CD14-positive monocyte (primary cell): ENCODE measurements around the gene SBF2. TPM values are rescaled to one million over a fixed set of nuclear protein-coding genes. Genes with fewer than 3 reads are reported as not detected.

Experiments used
- DNase-seq, 3 donors: peaks; one replicate each; pipeline ENCODE4 v3.0.0-alpha.2; 2011 to 2022
- H2AFZ ChIP-seq: 2 replicates; pipeline ENCODE4 v1.6.0; 2012; ENCODE audit warnings: mild to moderate bottlenecking, low read depth, low read length, inconsistent platforms; ENCODE audit not compliant: insufficient read depth, poor library complexity, severe bottlenecking
- H3K27ac ChIP-seq, 2 donors: 1 replicate in 1 of 2; 2 replicates in 1 of 2; pipeline ENCODE4 v1.5.1; 2012 to 2013; ENCODE audit warnings: low read length in 2 of 2, control low read depth in 1 of 2, inconsistent platforms in 1 of 2, low read depth in 1 of 2, mild to moderate bottlenecking in 1 of 2
- H3K27me3 ChIP-seq, 2 donors: one replicate each; pipeline versions ENCODE4 v1.6.0 to v1.6.1; 2011 to 2013; ENCODE audit warnings: low read length in 2 of 2; ENCODE audit not compliant: control insufficient read depth in 2 of 2, insufficient read depth in 2 of 2
- H3K36me3 ChIP-seq, 2 donors: replicated peaks in 1 of 2; 1 replicate in 1 of 2; 2 replicates in 1 of 2; pipeline versions ENCODE4 v1.5.1 to v1.6.1; 2012 to 2013; ENCODE audit warnings: low read length in 2 of 2, control low read depth in 1 of 2, inconsistent platforms in 1 of 2, mild to moderate bottlenecking in 1 of 2; ENCODE audit not compliant: insufficient read depth in 2 of 2, control insufficient read depth in 1 of 2
- H3K4me1 ChIP-seq, 2 donors: 1 replicate in 1 of 2; 2 replicates in 1 of 2; pipeline versions ENCODE4 v1.5.1 to v1.6.1; 2012 to 2013; ENCODE audit warnings: low read length in 2 of 2, control low read depth in 1 of 2, inconsistent platforms in 1 of 2, mild to moderate bottlenecking in 1 of 2, moderate library complexity in 1 of 2; ENCODE audit not compliant: insufficient read depth in 2 of 2, control insufficient read depth in 1 of 2
- H3K4me2 ChIP-seq: replicated peaks from 2 replicates; pipeline ENCODE3; 2012; ENCODE audit warnings: low read length, moderate library complexity, mild to moderate bottlenecking; ENCODE audit not compliant: poor library complexity, severe bottlenecking; ENCODE audit errors: extremely low read depth
- H3K4me3 ChIP-seq, 3 experiments: fragments of 200-600 bp in 1 of 3; sonication (generic) in 1 of 3; replicated peaks in 1 of 3; 1 replicate in 2 of 3; 2 replicates in 1 of 3; pipeline ENCODE4 v1.5.1; 2011 to 2013; ENCODE audit warnings: low read length in 3 of 3, mild to moderate bottlenecking in 3 of 3, control low read depth in 2 of 3, low read depth in 2 of 3, inconsistent platforms in 1 of 3, moderate library complexity in 1 of 3
- H3K79me2 ChIP-seq: 2 replicates; pipeline ENCODE4 v1.6.0; 2012; ENCODE audit warnings: mild to moderate bottlenecking, control low read depth, inconsistent platforms, low read length, moderate library complexity; ENCODE audit not compliant: insufficient read depth
- H3K9ac ChIP-seq: 2 replicates; pipeline ENCODE4 v1.6.0; 2017; ENCODE audit warnings: low read length, mild to moderate bottlenecking; ENCODE audit not compliant: insufficient read depth, poor library complexity, severe bottlenecking
- H3K9me3 ChIP-seq, 2 donors: replicated peaks in 1 of 2; 1 replicate in 1 of 2; 2 replicates in 1 of 2; pipeline versions ENCODE4 v1.5.1 to v1.6.1; 2012 to 2013; ENCODE audit warnings: low read length in 2 of 2, control low read depth in 1 of 2; ENCODE audit not compliant: control insufficient read depth in 1 of 2, insufficient read depth in 1 of 2
- H4K20me1 ChIP-seq: 2 replicates; pipeline ENCODE4 v1.6.0; 2012; ENCODE audit warnings: mild to moderate bottlenecking, low read length, control low read depth, moderate library complexity; ENCODE audit not compliant: insufficient read depth
- H3K27ac Mint-ChIP-seq, 7 donors: one replicate each; pipeline ENCODE4 v1.8.0; 2020; ENCODE audit warnings: mild to moderate bottlenecking in 7 of 7, mixed read lengths in 7 of 7, moderate library complexity in 6 of 7, inconsistent platforms in 2 of 7
- H3K27me3 Mint-ChIP-seq, 3 donors: one replicate each; pipeline ENCODE4 v1.8.0; 2021 to 2022; ENCODE audit warnings: low read depth in 3 of 3, mild to moderate bottlenecking in 3 of 3, mixed read lengths in 3 of 3, moderate library complexity in 3 of 3, inconsistent platforms in 1 of 3
- H3K36me3 Mint-ChIP-seq, 2 donors: one replicate each; pipeline ENCODE4 v1.8.0; 2020; ENCODE audit warnings: mixed read lengths in 2 of 2, inconsistent platforms in 1 of 2, mild to moderate bottlenecking in 1 of 2
- H3K4me1 Mint-ChIP-seq: one replicate; pipeline ENCODE4 v1.8.0; 2020; ENCODE audit warnings: mild to moderate bottlenecking, mixed read lengths
- H3K4me3 Mint-ChIP-seq, 2 donors: one replicate each; pipeline ENCODE4 v1.8.0; 2020; ENCODE audit warnings: mild to moderate bottlenecking in 2 of 2, mixed read lengths in 2 of 2, moderate library complexity in 1 of 2
- H3K9me3 Mint-ChIP-seq, 7 donors: one replicate each; pipeline ENCODE4 v1.8.0; 2020 to 2022; ENCODE audit warnings: mixed read lengths in 7 of 7, mild to moderate bottlenecking in 6 of 7, moderate library complexity in 6 of 7, inconsistent platforms in 2 of 7
- CTCF ChIP-seq: fragments of 200-600 bp; IDR thresholded peaks from one replicate; pipeline ENCODE4 v1.8.0; 2022; ENCODE audit warnings: antibody characterized with exemption, mild to moderate bottlenecking
- WGBS: methylation state at CpG from one replicate; pipeline ENCODE4 v1.1.5; 2013; ENCODE audit warnings: missing lambda C conversion rate; ENCODE audit not compliant: insufficient coverage; 5-methylcytosine and 5-hydroxymethylcytosine counted together
- intact Hi-C, 2 donors: fragments of 100-400 bp; cut with micrococcal nuclease; formaldehyde crosslinking; loops; one replicate each; pipeline versions ENCODE4 v1.15.0 to v1.15.1; 2023
- polyA plus RNA-seq, 3 donors: library from polyadenylated mRNA; depleted of rRNA in 1 of 3; unstranded in 2 of 3; stranded (reverse) in 1 of 3; fragments of 300-500 nt in 2 of 3; fragments of >200 nt in 1 of 3; fragmentation: Illumina TruSeq in 2 of 3; gene quantifications; 1 replicate in 2 of 3; 2 replicates in 1 of 3; pipeline ENCODE4 v1.2.3, GENCODE V29; 2012 to 2021

The SBF2 gene
- polyA plus RNA-seq, 3 donors: 8.9 to 30.7 (median 16.4) TPM

DNA sequence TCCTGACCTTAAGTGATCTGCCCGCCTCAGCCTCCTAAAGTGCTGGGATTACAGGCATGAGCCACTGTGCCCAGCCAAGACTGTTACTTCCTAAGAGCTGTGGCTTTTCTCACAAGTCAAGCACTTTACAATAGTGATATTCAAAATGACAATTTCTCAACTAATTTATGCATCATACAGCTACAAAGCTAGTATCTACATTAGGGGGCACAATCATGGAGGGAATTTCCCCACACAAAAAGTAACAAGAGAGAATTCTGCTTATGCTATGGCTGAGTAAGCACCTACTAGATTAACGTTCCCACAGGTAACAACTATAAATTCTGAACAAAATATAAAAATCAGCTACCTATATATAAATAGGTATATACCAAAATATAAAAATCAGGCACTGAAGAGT, 72.7 kb downstream of the SBF2 start:
- Histone ChIP-seq H4K20me1 (peaks cover 76% of the 10 kb centered on the region), H3K4me2 (no peak overlapping the region), H3K9me3 (peaks cover 11 to 16% of the 10 kb centered on the region in 2 donors), H3K9ac (no peak overlapping the region), H3K27me3 (no peaks in the 10 kb centered on the region), H3K4me1 (no peaks in the 10 kb centered on the region), H3K79me2 (peaks cover 18% of the 10 kb centered on the region), H3K4me3 (no peak overlapping the region), H3K36me3 (peaks cover 0 to 7% of the 10 kb centered on the region in 2 donors), H3K27ac (no peak overlapping the region), H2AFZ (no peak overlapping the region)
- DNase-seq: no peak
- no peak overlapping the region for H3K4me3 Mint-ChIP-seq
- H3K27me3 Mint-ChIP-seq: no peaks in the 10 kb centered on the region
- no peak overlapping the region for H3K27ac Mint-ChIP-seq
- H3K9me3 Mint-ChIP-seq: peaks cover 10 to 20% (median 16%) of the 10 kb centered on the region in 7 donors
- H3K4me1 Mint-ChIP-seq: peaks cover 13% of the 10 kb centered on the region
- TF ChIP-seq CTCF: no peak
- intact Hi-C loops: no loop called here
- H3K36me3 Mint-ChIP-seq: peaks cover 14 to 17% of the 10 kb centered on the region in 2 donors
- WGBS: no CpG with 5 or more reads among the region's 2 CpGs

DNA sequence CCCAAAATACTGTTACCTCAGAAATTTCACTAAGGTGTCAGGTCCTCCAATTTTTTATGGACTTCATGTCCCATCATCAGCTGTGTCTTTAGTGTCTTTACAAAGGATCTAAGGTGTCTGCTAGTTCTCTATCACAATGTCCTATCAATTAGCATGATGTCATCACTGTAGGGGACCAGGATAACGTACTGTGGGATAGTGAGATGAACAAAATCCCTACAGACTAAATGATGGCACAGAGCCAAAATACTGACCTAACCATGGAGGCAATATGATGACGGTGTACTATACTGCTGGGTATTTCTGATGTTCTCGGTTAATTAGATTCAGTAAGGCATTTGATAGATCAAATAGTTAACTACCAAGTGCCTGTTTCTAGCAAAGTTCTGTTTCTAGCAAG, 82.5 kb downstream of the SBF2 start:
- H3K27ac ChIP-seq: no peak overlapping the region
- H3K9ac ChIP-seq: no peak overlapping the region
- no peaks in the 10 kb centered on the region for H3K9me3 ChIP-seq
- no peaks in the 10 kb centered on the region for H3K27me3 ChIP-seq
- no peak for TF ChIP-seq CTCF
- H2AFZ ChIP-seq: no peak overlapping the region
- H3K79me2 ChIP-seq: peaks cover 20% of the 10 kb centered on the region
- peaks cover 2% of the 10 kb centered on the region for H3K4me1 Mint-ChIP-seq
- no peak overlapping the region for H3K4me2 ChIP-seq
- no peak overlapping the region for H3K4me3 ChIP-seq
- peaks cover 99% of the 10 kb centered on the region for H4K20me1 ChIP-seq
- H3K27ac Mint-ChIP-seq: no peak overlapping the region
- WGBS: no CpG with 5 or more reads among the region's 3 CpGs
- H3K9me3 Mint-ChIP-seq: no peaks in the 10 kb centered on the region
- H3K36me3 Mint-ChIP-seq: peaks cover 0 to 8% of the 10 kb centered on the region in 2 donors
- DNase-seq: no peak
- no peaks in the 10 kb centered on the region for H3K27me3 Mint-ChIP-seq
- no peaks in the 10 kb centered on the region for H3K4me1 ChIP-seq
- H3K4me3 Mint-ChIP-seq: no peak overlapping the region
- H3K36me3 ChIP-seq: no peaks in the 10 kb centered on the region
- intact Hi-C loops: loop anchor here (5.0 kb wide), 2 partner anchors 96 to 111 kb away; partner anchors contain the start of gene ADM (in 1 of the 2)
